ENCODE data around the gene SPEF1.

SPEF1 gene

GRCh38 chr20:3729811-3730540 lies 51.3 kb downstream of the SPEF1 start:
- Mint-ChIP-seq H3K36me3 (ENCODE audit: low read depth) (no peaks in the 10 kb centered on the region), H3K27me3 (ENCODE audit: low read depth, poor library complexity) (peaks cover 43% of the 10 kb centered on the region), H3K4me1 (peaks cover 56% of the 10 kb centered on the region), H3K9me3 (peaks cover under 1% of the 10 kb centered on the region), H3K27ac (peak overlapping the region; percentile 3), H3K4me3 (no peak overlapping the region)
- TF ChIP-seq CTCF (IDR thresholded peaks at IDR 0.05), result no peak
- no peak for DNase-seq

DNA sequence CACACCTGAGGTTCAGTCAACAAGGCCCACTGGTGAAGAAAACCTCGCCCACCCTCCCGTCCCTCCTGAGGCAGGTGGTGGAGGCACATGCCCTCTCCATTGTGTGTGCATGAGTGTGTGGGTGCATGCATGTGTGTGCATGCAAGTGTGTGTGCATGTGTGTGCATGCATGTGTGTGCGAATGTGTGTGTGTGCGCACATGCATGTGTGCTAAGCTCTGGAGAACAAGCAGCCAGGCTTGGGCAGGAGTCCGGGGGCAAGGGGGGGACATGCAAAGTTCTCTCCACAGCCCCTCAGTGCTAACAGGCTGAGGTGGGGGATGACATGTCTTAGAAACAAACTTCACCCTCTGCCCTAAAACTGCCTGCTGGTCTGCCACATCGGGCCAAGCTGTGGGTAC lies 51.9 kb downstream of the SPEF1 start:
- Mint-ChIP-seq H3K4me1 (peaks cover 50% of the 10 kb centered on the region), H3K9me3 (peaks cover 5% of the 10 kb centered on the region), H3K27ac (no peak overlapping the region), H3K36me3 (ENCODE audit: low read depth) (no peaks in the 10 kb centered on the region), H3K27me3 (ENCODE audit: low read depth, poor library complexity) (peaks cover 46% of the 10 kb centered on the region), H3K4me3 (no peak overlapping the region)
- no peak for TF ChIP-seq CTCF (IDR thresholded peaks at IDR 0.05)
- DNase-seq, result no peak

DNA sequence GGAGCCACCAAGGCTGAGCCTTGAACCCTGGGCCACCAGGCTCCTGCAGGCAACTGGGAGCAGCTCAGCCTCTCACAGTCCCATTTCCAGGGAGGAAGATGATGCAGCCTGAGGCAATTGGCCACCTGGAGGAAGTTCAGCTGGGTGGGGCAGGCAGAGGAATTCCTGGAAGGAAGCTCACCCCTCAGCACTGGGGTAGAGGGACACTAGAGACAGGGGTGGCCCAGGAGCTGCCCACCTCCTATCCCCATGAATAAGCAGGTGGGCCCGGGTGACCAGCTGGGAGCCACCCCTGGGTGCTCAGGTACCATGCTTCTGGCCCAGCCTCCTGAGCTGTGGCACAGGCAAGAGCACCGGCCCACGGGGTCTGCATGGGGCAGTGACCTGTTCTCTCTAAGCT lies 52.4 kb downstream of the SPEF1 start:
- Mint-ChIP-seq H3K27me3 (ENCODE audit: low read depth, poor library complexity) (peaks cover 46% of the 10 kb centered on the region), H3K4me3 (no peak overlapping the region), H3K27ac (no peak overlapping the region)

DNA sequence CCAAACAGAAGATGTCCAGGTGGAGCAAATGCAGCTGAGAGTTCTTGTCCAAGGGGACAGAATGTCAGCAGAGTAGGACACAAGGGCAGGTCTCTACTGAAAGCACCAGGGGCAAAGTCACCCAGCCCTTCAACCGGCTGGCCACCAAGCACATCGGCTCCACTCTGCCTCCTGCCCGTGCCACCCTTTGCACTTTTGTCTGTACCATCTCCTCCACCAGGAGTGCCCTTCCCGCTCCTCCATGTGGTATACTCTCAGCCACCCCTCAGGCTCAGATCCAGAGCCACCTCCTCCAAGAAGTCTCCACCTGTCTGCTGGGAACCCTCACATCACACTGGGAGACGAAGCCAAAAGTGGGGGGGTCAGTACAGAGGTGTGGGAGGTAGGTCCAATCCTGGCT lies 52.9 kb downstream of the SPEF1 start:
- H3K9me3 Mint-ChIP-seq, result peaks cover 5% of the 10 kb centered on the region
- no peaks in the 10 kb centered on the region for H3K36me3 Mint-ChIP-seq (ENCODE audit: low read depth)
- peaks cover 46% of the 10 kb centered on the region for H3K27me3 Mint-ChIP-seq (ENCODE audit: low read depth, poor library complexity)
- H3K4me1 Mint-ChIP-seq, result peaks cover 40% of the 10 kb centered on the region
- H3K27ac Mint-ChIP-seq, result no peak overlapping the region
- H3K4me3 Mint-ChIP-seq, result no peak overlapping the region
- DNase-seq, result no peak
- TF ChIP-seq CTCF (IDR thresholded peaks at IDR 0.05), result no peak

More for the DNA sequence above, 52.4 kb downstream of the SPEF1 start:
- peaks cover 45% of the 10 kb centered on the region for H3K4me1 Mint-ChIP-seq
- no peak for DNase-seq
- H3K36me3 Mint-ChIP-seq (ENCODE audit: low read depth), result no peaks in the 10 kb centered on the region
- peaks cover 5% of the 10 kb centered on the region for H3K9me3 Mint-ChIP-seq
- TF ChIP-seq CTCF (IDR thresholded peaks at IDR 0.05), result no peak
